HK-2 (cell line): Measurements from ENCODE around the gene TXNDC11.

Source experiments
- DNase-seq: peaks from one replicate; pipeline ENCODE4 v3.0.0-alpha.2; 2018; ENCODE audit not compliant: unreplicated experiment

TXNDC11 gene

DNA sequence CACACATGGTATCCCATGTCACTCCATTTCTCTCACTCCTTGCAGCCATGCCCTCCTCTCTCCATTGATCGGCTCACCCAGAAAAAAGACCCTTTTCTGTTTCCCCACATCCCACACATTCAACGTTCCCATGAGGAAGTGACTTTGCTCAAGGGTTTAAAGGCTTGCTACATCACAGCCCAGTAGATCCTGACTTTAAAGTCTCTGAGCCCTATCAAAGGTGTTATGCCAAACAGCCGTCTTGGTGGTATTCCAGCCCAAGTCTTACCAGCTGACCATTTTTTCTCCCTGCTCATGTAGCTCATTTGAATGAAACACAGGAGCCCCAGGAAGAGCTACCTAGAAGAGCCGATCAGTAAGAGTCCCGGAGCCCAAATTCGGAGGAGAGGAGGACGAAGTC is 7.4 kb upstream of the TXNDC11 start:
- no peak for DNase-seq

DNA sequence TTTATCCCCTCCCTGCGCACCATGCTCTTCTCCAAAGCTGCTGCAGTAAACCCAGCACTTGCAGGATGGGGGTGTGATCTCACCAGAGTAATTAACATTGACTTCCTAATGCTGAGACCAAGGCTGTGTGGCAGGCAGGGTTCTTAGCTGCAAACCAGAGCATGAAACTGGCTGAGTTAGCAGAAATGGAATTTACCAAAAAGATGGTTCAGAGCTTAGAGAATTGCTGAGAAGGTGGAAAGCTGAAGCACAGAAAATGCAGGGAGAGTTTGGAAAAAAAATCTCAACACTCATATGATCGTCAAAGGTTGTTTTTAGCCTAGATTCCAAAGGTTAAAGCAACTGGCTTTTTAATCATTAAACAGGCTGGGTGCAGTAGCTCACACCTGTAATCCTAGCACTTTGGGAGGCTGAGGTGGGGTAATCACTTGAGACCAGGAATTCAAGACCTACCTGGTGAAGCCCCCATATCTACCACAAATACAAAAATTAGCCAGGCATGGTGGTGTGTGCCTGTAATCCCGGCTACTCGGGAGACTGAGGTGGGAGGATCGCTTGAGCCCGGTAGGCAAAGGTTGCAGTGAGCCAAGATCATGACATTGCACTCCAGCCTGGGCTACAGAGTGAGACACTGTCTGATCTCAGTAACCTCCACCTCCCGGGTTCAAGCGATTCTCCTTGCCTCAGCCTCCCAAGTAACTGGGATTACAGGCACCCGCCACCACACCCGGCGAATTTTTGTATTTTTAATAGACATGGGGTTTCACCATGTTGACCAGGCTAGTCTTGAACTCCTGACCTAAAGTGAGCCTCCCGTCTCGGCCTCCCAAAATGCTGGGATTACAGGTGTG is 6.0 kb upstream of the TXNDC11 start:
- no peak for DNase-seq

DNA sequence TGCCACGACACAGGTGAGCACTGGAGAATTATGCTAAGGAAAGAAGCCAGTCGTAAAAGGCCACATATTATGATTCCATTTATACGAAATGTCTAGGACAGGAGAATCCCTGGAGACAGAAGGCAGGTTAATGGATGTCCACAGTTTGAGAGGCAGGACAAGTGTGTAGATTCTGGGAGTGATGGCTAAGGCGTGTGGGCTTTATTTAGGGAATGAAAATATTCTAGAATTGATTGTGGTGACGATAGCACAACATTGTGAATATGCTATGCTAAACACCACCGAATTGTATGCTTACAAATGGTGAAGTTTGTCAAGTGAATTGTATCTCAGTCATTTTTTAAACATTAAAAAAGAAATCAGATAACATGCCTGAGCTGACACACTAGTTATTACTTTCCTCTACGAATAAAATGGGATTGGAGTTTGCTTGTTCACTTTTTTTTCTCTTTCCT is 5.3 kb upstream of the TXNDC11 start:
- no peak for DNase-seq

DNA sequence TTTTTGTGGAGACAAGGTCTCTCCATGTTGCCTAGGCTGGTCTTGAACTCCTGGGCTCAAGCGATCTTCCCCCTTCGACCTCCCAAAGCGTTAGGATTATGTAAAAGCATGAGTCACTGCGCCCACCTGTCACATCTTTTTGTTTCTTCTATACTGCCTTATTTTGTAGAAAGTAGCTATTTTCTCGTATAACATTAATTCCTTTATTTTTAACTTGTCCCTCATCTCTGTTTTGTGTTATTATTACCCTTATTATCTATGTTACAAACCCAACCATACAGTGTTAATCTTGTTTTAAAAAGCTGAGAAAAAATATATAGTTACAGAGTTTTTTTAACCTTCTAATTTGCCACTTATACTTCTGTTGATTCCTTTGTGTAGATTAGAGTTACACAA is 1.4 kb upstream of the TXNDC11 start:
- no peak for DNase-seq

DNA sequence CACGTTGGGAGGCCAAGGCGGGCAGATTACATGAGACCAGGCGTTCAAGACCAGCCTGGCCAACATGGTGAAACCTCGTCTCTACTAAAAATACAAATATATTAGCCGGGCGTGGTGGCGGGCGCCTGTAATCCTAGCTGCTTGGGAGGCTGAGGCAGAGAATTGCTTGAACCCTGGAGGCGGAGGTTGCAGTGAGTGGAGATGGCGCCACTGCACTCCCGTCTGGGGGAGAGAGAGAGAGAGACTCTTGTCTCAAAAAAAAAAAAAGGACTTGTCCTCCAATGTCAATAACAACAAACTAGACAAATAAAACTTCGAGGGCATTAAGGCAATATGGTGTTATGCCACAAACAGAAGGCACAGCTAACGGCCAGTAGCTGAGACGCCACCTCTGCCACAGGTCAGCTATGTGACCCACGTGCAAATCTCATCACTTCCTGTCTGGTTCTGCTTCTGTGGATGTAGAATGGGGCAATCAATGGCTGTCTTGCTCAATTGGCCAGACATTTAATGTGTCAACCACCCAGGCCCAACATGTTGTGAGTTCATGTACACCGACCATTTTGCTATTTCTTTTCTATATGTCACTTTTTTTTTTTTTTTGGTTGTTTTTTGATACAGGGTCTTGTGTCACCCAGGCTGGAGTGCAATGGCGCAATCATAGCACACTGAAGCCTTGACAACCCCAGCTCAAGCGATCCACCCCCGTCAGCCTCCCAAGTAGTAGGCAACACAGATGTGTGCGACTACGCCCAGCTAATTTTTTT is 834 bp upstream of the TXNDC11 start:
- peak; percentile 13 for DNase-seq

DNA sequence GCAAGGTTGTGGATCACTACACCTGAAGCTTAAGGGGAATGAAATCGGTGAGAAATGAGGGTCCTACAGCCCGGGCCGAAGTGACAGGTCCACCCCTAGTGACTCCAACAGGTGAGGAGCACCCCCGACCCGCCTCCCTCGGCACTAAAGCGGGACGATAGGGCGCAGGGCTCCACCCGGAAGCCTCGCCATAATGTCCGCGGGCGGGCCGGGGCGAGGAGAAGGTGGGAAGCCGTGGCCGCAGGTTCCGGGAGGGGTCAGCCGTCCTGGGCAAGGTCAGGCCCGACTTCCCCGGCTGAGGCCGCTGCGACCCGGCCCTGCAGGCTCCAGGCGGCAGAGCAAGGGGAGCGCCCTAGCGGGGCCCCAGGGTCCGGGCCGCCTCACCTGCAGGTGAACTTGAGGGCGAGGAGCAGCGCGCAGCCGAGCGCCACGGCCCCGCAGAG is 543 bp downstream of the TXNDC11 start:
- DNase-seq = no peak

DNA sequence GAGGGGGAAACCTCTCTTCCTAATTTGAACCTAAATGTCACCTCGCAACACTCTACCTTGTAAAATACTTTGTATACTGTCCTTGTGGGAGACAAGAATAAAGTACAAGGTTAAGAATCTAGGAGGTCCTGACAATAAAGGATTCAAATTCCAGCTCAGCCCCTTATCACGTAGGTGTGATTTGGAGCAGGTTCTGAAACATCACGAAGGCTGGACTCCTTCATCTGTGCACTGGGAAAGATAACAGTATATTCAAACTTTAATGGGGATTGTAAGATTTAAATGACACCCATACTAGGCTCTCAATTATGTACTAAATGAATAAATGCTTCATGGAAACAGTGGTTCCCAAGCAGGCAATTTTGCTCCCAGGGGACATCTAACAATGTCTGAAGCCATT is 2.1 kb downstream of the TXNDC11 start:
- no peak for DNase-seq

DNA sequence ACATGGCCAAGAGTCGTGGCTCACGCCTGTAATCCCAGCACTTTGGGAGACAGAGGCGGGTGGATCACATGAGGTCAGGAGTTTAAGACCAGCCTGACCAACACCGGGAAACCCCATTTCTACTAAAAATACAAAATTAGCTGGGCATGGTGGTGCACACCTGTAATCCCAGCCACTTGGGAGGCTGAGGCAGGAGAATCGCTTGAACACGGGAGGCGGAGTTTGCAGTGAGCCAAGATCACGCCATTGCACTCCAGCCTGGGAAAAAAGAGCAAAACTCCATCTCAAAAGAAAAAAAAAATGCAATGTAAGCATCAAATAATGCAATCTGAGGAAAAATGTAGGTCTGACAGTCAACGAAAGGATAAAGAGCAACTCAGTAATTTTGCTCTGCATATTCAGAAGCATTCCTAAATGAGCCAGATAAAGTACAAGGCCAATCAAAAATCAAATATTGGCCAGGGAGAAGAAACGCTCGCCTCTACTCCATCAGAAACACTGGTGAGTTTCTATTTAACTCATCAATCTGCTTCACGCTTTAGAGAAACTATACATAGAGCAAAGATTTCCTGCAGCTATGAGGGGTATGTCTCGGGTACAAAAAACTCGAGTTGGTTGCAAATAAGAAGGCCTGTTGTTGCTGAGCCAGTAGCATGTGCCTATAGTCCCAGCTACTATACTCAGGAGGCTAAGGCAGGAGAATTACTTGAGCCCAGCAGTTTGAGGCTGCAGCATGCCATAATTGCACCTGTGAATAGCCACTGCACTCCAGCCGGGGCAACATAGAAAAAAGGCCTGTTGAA is 3.7 kb downstream of the TXNDC11 start:
- DNase-seq = no peak

DNA sequence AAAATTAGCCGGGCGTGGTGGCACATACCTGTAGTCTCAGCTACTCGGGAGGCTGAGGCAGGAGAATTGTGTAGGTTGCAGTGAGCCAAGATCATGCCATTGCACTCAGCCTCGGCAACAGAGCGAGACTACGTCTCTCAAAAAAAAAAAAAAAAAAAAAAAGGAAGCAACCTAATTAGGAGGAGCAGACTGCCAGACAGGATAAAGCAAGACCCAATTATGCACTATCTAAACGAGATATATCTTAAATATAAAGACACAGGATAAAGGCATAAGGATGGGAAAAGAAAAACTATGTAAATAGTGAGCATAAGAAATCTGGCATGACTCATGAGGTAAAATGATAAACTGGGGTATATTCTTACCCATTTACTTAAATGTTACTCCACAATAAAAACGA is 4.9 kb downstream of the TXNDC11 start:
- no peak for DNase-seq

DNA sequence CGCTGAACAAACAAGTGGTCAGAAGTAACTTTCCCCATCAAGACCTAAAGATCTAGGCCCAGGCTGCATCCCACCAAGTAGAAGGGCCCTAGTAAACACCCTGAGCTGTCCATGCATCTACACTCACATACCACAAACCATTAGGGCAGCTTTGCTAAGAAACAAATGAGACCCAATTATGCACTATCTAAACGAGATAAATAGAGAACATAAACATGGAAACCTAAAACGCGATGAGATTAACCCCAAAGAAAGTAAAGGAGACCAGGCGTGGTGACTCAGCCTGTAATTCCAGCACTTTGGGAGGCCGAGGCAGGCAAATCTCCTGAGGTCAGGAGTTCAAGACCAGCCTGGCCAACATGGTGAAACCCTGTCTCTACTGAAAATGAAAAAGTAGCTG is 5.8 kb downstream of the TXNDC11 start:
- DNase-seq = no peak

DNA sequence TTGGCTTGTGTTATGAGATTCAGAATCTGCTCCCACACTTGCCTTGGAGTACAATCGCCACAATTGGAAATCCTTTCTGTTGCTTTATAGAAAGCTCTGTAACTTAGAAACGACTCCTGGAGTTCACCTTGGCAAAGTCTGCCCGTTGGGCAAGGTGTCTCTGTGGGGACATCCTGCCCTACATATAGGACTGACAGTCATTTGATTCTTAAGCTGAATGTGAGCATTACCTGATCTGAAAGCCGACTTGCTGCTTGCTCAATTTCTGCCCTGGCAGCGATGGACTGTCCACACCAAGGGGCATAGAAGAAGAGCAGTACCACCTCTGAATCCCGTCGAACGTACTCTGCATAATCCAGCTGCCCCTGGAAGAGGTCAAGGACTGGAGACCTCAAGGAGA is 6.9 kb downstream of the TXNDC11 start:
- no peak for DNase-seq

DNA sequence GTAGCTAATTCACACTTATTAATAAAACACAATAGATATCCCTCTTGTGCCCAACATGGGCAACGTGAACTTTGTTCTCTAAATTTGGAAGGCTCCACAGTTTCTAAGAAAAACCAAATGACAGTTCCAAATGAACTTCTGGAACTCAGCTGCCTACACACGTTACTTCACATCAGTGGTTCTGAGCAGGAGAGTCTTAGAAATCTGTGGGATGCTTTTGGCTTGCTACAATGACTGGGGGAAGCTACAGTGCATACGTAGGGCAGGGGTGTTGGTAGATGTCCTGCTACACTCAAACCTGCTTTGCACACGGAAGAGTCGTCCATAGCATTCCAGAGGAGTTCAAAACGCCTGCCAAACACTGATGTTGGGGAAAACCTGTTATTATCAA is 8.0 kb downstream of the TXNDC11 start:
- no peak for DNase-seq

DNA sequence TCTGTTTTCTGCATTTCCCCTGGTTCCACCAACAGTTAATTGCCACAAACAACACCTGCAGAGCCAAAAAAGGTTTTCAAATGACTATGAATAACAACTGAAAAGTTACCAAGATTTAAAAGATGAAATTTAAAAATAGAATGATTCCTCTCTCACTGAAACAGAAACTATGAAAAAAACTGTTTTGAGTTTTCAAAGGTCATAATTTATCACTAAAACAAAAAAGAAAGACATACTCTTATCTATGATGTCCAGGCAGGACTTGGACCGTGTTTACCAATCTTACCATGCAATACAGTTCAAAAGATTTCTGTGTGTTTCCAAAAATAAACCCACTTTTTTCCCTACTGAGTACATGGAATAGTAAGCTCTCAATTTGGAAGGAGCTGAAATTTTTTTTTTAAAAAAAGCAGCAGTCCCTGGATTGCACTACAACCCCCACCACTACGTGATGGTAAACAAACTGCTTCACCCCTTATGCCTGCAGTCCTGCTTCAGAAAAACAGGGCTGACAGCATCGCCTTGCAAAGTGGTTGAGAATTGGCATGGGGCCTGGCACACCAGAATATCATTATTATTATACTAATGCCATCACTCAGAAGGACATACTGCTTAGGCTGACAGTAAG is 8.5 kb downstream of the TXNDC11 start:
- DNase-seq = no peak

DNA sequence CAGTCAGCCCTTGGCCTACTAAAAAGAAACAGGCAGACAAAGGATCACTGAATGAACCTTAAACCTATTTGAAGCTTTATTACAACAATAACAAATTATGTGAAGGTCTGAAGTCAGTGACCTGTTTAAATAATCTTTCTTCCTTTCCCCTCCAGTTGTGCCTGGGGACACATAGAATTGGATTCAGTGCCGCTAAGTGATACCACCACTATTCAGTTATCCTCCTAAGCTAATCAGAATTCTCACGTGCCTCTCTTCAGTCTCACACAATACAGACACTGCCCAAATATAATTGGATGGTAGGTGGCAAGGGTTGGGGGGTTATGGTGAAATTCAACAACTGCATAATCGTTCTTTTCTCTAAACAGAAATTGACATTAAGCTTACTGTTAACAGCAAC is 11.4 kb downstream of the TXNDC11 start:
- DNase-seq = no peak

DNA sequence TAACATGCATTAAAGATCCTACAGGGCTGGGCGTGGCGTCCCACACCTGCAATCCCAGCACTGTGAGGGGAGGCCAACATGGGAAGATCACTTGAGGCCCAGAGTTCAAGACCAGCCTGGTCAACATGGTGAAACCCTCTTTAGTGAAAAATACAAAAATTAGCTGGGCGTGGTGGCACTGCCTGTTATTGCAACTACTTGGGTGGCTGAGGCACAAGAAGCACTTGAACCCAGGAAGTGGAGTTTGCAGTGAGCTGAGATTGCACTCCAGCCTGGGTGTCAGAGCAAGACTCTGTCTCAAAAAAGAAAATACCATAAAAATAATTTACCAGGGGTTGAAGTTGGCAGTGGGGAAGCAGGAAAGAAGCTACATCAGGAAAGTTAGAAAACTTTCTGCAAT is 12.9 kb downstream of the TXNDC11 start:
- no peak for DNase-seq

DNA sequence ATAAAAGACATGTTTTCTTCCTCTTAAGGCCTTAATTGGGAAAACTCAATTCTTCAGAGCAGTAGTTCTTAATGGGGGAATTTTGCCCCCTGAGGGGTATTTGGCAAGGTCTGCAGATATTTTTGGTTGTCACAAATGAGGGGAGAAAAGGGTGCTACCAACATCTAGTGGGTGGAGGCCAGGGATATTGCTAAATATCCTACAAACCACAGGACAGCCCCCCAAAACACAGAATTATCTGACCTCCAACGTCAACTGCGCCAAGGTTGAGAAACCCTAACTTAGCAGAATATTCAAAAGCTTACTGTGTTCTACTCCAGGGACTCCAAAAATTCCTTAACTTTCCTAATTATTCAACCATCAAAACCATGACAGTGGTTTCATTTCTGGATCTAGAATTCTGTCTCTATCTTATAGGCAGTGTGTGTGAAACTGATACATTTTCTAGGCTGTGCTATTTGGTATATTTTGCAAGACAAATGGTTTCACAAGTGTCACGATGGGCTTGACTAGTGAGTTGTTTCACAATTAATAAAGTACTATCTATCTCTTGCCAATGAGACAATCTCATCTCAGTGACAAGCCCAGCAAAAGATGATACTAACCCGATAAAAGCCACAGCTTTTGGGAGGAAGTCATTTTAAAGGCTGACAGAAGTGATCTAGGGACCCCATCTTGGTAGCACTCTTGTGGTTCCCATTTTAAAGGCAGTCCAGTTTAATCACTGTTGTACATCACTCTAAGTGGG is 14.7 kb downstream of the TXNDC11 start:
- no peak for DNase-seq

DNA sequence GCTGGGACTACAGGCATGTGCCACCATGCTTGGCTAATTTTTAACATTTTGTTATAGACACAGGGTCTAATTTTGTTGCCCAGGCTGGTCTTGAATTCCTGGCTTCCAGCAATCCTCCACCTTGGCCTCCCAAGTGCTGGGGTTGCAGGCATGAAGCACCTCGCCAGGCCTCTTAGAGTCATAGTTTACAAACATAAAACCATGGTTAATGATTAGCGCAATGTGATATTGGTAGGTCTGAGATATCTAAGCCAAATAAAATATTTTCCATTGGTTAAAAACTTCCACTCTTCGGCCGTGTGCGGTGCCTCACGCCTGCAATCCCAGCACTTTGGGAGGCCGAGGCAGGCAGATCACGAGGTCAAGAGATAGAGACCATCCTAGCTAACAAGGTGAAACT is 16.6 kb downstream of the TXNDC11 start:
- DNase-seq = no peak

DNA sequence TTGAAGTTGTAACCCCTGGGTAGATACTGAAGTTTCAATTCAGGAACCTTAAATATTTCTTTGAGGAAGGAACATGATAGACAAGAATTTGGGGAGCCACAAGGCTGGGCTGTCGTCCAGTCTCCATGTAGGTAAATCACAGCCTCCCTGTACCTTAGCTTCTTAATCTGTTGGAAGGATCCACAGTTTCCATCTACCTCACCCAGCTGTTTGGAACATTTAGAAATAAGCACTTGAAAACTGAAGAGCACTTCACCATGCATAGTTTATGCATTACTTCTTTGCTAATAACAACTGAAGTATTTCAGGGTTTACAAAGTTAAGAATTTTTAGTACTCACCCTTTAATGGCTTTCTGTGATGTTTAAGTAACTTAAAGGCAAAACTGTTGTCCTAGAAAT is 17.2 kb downstream of the TXNDC11 start:
- no peak for DNase-seq

DNA sequence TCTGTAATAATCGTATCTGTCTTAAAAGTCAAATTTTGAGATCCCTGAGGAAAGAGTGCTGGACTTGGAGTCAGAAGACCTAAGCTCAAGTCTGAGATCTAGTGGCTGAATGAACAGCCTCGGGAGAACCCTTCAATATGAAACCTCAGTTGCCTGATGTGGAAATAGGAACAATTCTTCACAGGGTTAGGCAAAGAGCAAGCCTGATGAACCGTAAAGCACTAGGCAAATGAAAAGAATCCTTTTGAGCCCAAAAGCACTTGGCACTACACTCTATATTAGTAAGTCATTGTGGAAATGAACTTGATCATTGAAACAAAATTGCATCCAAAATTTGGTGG is 20.2 kb downstream of the TXNDC11 start:
- DNase-seq = no peak

DNA sequence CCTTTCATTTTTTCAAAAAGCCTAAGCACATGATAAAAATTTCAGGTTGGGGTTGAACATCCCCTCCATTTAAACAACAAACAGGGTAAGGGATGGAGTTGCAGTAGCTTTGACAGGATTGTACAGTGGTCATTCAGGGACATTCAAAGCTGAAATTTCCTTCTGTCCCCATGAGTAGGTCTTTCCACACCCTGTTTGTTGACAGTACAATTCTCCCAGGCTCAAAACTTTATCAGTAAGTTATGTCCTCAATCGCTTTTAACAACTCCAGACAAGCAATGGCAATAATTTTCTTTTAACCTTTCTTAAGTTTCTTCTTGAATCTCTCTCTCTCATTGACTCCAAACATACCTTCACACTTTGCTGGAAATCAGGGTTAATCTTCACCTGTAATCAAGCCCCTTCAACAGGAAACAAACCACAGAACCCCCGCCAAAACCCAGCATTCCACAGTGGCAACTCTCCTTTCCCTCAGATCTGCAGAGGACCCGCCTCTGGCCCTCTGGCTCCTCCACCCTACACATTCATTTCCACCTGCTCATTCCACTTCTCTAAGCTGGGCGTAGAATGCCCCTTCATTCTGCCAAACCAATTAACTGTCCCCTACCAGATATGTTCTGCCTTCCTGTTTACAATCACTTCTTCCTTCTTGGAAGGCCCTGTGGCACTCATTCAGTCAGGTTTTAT is 20.7 kb downstream of the TXNDC11 start:
- DNase-seq = peak; percentile 17

DNA sequence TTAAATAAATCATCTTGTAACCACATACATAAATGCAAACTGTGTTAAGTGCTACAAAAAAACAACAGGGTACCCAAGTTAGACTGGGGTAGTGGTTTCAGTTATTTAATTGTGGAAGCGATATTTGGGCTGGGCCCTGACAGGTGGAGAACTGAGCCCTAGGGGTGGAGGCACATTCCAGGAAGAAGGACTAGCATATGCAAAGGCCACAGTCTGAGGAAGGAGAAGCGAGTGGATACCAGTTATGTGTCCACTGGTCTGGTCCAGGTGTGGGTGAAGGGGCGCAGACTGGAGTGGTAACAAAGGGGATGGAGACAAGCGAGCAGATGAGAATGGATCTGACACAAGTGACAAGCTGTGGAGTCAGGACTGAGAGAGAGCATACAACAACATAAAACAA is 22.9 kb downstream of the TXNDC11 start:
- no peak for DNase-seq
